Stomach smooth muscle (tissue), 2 donors: Measurements from ENCODE around the gene POLRMT.
"Not testable (repeated sequence)": the region's sequence is repeated elsewhere in the genome, so short reads cannot be mapped to it uniquely, and the experiment has no call there.

ENCODE experiments used
- H3K27ac ChIP-seq: one replicate; pipeline ENCODE4 v1.7.0; 2013; ENCODE audit warnings: mild to moderate bottlenecking, low read length, inconsistent platforms
- H3K27me3 ChIP-seq, 2 donors: one replicate each; pipeline ENCODE4 v1.7.0; 2013; ENCODE audit warnings: low read length in 2 of 2; ENCODE audit not compliant: insufficient read depth in 2 of 2, control insufficient read depth in 1 of 2
- H3K36me3 ChIP-seq, 2 donors: one replicate each; pipeline ENCODE4 v1.7.0; 2013; ENCODE audit warnings: low read length in 2 of 2; ENCODE audit not compliant: control insufficient read depth in 2 of 2, insufficient read depth in 2 of 2
- H3K4me1 ChIP-seq: one replicate; pipeline ENCODE4 v1.7.0; 2013; ENCODE audit warnings: low read length; ENCODE audit not compliant: control insufficient read depth, insufficient read depth
- H3K4me3 ChIP-seq, 2 donors: one replicate each; pipeline ENCODE4 v1.7.0; 2013; ENCODE audit warnings: low read length in 2 of 2
- H3K9ac ChIP-seq, 2 donors: one replicate each; pipeline ENCODE4 v1.7.0; 2013; ENCODE audit warnings: low read length in 2 of 2, mild to moderate bottlenecking in 1 of 2
- H3K9me3 ChIP-seq, 2 donors: one replicate each; pipeline ENCODE4 v1.7.0; 2013; ENCODE audit warnings: low read length in 2 of 2; ENCODE audit not compliant: control insufficient read depth in 2 of 2
- donor health status: healthy.
- donor health status: Pancreatic carcinoma.

The POLRMT gene

DNA sequence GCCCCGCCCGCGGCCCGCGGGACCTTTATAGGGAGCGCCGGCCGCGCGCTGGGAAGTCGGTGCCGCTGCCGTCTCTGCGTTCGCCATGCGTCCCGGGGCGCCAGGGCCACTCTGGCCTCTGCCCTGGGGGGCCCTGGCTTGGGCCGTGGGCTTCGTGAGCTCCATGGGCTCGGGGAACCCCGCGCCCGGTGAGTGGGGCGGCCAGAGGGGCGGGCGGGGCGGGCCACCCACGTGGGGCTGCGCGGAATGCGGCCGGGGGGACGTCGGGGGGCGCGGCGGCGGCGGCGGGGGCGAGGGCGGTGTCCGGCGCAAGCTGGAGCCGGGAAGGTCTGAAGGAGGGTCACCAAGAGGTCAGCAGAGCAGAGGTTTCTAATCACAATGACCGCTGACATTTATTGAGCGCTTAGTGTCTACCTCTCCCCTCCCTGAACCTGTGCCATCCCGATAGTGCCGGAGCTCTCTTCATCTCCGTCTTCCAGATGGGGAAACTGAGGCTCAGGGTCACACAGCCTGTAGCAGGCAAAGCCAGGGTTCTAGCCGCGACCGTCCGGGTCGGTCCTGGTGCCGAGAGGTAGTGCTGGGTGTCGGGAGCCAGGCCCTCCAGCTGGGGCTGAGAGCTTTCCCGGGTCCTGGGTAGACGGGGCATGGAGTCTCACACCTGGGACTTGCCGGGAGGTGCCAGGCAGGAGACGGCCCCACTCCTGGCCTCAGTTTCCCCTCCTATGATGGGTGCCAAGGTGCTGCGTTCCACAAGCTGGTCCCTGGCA lies 43.2 kb upstream of the POLRMT start, which contains the start of gene FSTL3:
TSS of gene FSTL3 (plus strand) at position 54 of the 767 bp plus-strand sequence. CDS start at position 86, 32 bp downstream.
- peaks cover 0 to 2% of the 10 kb centered on the region in 2 donors for H3K36me3 ChIP-seq
- no peaks in the 10 kb centered on the region for H3K9me3 ChIP-seq
- H3K27me3 ChIP-seq = peaks cover 0 to 2% of the 10 kb centered on the region in 2 donors
- H3K4me3 ChIP-seq = peak within 1 kb of the TSS; percentile 83 to 98
- H3K9ac ChIP-seq = peak within 1 kb of the TSS; percentile 83 to 94
- H3K27ac ChIP-seq = peak within 1 kb of the TSS; percentile 77
- peaks cover 30% of the 10 kb centered on the region for H3K4me1 ChIP-seq

DNA sequence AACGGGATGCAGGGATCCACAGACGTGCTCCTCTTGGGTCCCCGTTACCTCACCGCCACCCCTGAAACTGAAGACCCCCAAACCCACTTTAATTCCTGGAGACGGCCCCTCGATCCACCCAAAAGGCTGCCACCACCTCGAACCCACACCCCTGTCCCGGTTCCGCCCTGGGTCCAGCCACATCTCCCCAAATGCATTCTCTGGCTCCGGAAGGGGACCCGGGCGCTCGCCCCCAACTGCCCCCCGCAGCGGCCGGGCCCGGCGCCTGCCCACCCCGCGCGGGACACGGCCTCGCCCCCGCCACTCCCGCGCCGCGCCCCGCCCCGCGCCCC lies 42.6 kb upstream of the POLRMT start:
- Histone ChIP-seq H3K9ac (no peak overlapping the region), H3K9me3 (no peaks in the 10 kb centered on the region), H3K4me3 (peak overlapping the region in 1 of 2 donors; percentile 83), H3K27me3 (peaks cover 0 to 2% of the 10 kb centered on the region in 2 donors), H3K36me3 (peaks cover 0 to 2% of the 10 kb centered on the region in 2 donors), H3K4me1 (peaks cover 30% of the 10 kb centered on the region), H3K27ac (no peak overlapping the region)

DNA sequence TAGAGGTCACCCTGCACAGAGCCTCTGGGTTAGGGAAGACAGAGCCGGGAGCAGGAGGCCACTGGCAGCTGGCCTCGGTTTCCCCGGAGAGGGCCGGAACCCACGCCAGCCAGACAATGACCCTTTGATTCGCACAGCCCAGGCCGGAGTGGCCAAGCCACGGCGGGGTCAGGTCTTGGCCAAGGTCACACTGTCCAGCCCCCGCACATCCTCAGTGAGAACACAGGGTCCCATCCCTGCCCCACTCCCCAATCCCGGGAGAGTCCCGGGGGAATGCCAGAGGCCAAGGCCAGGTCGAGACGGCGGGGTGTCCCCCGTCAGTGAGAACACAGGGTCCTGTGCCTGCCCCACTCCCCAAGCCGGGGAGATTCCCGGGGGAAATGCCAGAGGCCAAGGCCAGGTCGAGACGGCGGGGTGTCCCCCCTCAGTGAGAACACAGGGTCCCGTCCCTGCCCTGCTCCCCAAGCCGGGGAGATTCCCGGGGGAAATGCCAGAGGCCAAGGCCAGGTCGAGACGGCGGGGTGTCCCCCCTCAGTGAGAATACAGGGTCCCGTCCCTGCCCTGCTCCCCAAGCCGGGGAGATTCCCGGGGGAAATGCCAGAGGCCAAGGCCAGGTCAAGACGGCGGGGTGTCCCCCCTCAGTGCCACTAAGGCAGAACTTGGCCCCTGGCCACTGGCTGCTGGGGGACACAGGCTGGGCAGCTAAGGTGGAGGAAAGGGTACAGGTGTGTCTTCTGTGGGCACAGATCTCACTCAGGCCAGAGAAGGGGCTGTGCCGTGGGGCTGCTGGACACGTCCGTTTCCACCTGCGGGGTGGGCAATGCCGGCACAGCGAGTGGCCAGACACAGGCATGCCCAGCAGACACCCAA lies 41.2 kb upstream of the POLRMT start:
- Histone ChIP-seq H3K4me3 (no peak overlapping the region), H3K27me3 (peaks cover 0 to 2% of the 10 kb centered on the region in 2 donors), H3K9me3 (no peaks in the 10 kb centered on the region), H3K27ac (no peak overlapping the region), H3K9ac (no peak overlapping the region), H3K36me3 (peaks cover 0 to 2% of the 10 kb centered on the region in 2 donors), H3K4me1 (peaks cover 24% of the 10 kb centered on the region)

GRCh38 chr19:670609-671075 lies 37.3 kb upstream of the POLRMT start:
- Histone ChIP-seq H3K27me3 (no peaks in the 10 kb centered on the region), H3K9ac (no peak overlapping the region), H3K27ac (no peak overlapping the region), H3K36me3 (no peaks in the 10 kb centered on the region), H3K9me3 (no peaks in the 10 kb centered on the region), H3K4me3 (no peak overlapping the region), H3K4me1 (peaks cover 6% of the 10 kb centered on the region)

DNA sequence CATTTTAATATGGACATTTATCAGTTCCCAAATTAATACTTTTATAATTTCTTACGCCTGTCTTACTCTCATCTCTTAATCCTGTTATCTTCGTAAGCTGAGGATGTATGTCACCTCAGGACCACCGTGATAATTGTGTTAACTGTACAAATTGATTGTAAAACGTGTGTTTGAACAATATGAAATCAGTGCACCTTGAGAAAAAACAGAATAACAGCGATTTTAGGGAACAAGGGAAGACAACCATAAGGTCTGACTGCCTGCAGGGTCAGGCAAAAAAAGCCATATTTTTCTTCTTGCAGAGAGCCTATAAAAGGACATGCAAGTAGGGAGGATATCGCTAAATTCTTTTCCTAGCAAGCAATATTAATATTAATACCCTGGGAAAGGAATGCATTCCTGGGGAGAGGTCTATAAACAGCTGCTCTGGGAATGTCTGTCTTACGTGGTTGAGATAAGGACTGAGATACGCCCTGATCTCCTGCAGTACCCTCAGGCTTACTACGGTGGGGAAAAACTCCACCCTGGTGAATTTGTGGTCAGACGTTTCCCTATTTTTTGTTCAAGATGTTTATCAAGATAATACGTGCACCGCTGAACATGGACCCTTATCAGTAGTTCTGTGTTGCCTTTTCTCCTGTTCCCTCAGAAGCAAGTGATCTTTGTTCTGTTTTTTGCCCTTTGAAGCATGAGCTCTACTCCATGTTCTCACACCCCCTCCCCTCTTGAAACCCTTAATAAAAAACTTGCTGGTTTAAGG lies 35.5 kb upstream of the POLRMT start:
- H3K4me1 ChIP-seq, H3K9me3 ChIP-seq: not testable (repeated sequence)

DNA sequence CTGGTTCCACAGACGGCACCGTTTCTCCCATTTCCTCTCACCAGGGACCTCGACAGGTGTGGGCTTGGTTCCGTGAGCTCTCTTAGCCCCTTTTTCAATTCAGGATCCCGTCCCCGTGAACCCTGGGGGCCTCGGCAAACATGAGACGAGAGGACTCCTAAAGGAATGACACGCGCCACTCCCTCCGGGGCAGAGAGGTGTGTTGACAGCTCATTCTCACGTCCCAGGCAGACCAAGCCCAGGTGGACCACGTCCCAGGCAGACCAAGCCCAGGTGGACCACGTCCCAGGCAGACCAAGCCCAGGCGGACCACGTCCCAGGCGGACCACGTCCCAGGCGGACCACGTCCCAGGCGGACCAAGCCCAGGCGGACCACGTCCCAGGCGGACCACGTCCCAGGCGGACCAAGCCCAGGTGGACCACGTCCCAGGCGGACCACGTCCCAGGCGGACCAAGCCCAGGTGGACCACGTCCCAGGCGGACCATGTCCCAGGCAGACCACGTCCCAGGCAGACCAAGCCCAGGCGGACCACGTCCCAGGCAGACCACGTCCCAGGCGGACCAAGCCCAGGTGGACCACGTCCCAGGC lies 33.7 kb upstream of the POLRMT start:
- H3K4me1 ChIP-seq = peaks cover 18% of the 10 kb centered on the region
- H3K27me3 ChIP-seq, H3K9me3 ChIP-seq, H3K4me3 ChIP-seq, H3K27ac ChIP-seq, H3K36me3 ChIP-seq, H3K9ac ChIP-seq: not testable (repeated sequence)

More for the DNA sequence above, 35.5 kb upstream of the POLRMT start:
- H3K27ac ChIP-seq, H3K27me3 ChIP-seq, H3K36me3 ChIP-seq, H3K4me3 ChIP-seq, H3K9ac ChIP-seq: not testable (repeated sequence)

- no peaks in the 10 kb centered on the region for H3K9me3 ChIP-seq
- no peaks in the 10 kb centered on the region for H3K27me3 ChIP-seq
- no peak overlapping the region for H3K9ac ChIP-seq
- no peak overlapping the region for H3K27ac ChIP-seq
- peak overlapping the region in 1 of 2 donors; percentile 71 for H3K4me3 ChIP-seq
- H3K4me1 ChIP-seq = peaks cover 39% of the 10 kb centered on the region
- H3K36me3 ChIP-seq = no peaks in the 10 kb centered on the region
Observed at GRCh38 chr19:664913-665443, 31.6 kb upstream of the POLRMT start.

GRCh38 chr19:663682-664117 lies 30.4 kb upstream of the POLRMT start:
- Histone ChIP-seq H3K9me3 (no peaks in the 10 kb centered on the region), H3K4me3 (peak overlapping the region; percentile 76 to 81), H3K36me3 (no peaks in the 10 kb centered on the region), H3K9ac (peak overlapping the region; percentile 76 to 84), H3K27ac (peak overlapping the region; percentile 90), H3K4me1 (peaks cover 46% of the 10 kb centered on the region), H3K27me3 (no peaks in the 10 kb centered on the region)

GRCh38 chr19:662962-663681 lies 29.8 kb upstream of the POLRMT start, which contains the start of gene RNF126:
Gene RNF126 (minus strand): TSS chr19:663214. CDS start chr19:663121, 93 bp downstream.
- H3K4me1 ChIP-seq = peaks cover 52% of the 10 kb centered on the region
- H3K9ac ChIP-seq = peak within 1 kb of the TSS; percentile 80 to 84
- H3K36me3 ChIP-seq = no peaks in the 10 kb centered on the region
- H3K27me3 ChIP-seq = no peaks in the 10 kb centered on the region
- H3K9me3 ChIP-seq = no peaks in the 10 kb centered on the region
- H3K27ac ChIP-seq = peak within 1 kb of the TSS; percentile 90
- H3K4me3 ChIP-seq = peak within 1 kb of the TSS; percentile 76 to 81
